CD4-positive, alpha-beta T cell treated with Interleukin-15 for 4 hours (primary cell): ENCODE data around the gene CDCA3.

Experiments used
- DNase-seq: peaks from one replicate; pipeline ENCODE4 v3.0.0-alpha.2; 2020; ENCODE audit warnings: low spot score

Gene CDCA3

DNA sequence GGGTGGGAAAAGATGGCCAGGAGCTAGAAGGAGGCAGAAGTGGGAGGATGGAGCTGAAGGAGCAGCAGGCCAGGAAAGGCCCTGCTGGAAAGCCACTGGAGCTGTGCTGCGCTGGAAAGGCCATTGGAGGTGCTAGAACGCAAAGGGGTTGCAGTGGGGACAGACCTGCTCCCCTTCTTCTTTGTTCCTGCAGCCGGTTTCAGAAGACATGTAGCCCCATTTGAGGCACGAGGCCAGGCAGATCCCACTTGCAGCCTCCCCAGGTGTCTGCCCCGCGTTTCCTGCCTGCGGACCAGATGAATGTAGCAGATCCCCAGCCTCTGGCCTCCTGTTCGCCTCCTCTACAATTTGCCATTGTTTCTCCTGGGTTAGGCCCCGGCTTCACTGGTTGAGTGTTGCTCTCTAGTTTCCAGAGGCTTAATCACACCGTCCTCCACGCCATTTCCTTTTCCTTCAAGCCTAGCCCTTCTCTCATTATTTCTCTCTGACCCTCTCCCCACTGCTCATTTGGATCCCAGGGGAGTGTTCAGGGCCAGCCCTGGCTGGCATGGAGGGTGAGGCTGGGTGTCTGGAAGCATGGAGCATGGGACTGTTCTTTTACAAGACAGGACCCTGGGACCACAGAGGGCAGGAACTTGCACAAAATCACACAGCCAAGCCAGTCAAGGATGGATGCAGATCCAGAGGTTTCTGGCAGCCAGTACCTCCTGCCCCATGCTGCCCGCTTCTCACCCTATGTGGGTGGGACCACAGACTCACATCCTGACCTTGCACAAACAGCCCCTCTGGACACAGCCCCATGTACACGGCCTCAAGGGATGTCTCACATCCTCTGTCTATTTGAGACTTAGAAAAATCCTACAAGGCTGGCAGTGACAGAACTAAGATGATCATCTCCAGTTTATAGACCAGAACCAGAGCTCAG lies 31.7 kb downstream of the CDCA3 start:
- no peak for DNase-seq

DNA sequence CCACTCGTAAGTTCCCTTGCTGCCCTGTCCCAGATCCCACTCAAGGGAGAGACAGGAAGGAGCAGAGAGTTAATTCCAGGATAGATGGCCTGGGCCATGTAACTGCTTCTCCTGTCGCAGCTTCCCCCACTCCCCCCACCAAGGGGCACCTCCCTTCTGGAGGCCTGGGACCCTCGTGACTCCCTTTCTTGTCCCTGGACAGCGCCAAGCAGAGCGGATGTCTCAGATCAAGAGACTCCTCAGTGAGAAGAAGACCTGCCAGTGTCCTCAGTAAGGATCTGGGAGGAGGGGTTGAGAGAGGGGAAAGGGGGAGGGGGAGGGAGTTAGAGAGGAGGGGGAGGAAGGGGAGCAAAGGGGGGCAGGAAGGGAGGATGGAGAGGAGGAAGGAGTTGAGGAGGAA lies 32.4 kb downstream of the CDCA3 start:
- DNase-seq, result no peak

DNA sequence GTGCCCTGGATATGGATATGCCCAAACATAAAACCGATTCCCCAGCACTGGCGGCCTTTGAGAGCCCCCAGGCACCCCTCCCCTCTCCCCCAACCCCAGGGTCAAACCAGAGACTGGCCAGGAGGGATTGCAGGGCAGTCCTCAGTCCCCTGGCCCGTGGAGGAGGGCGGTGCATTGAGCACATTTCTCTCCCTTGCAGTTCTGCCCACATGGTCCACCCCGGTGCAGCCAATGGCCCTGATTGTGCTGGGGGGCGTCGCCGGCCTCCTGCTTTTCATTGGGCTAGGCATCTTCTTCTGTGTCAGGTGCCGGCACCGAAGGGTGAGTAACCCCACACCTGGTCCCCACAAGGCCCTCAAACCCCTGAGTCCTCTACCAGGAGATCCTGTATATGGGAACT lies 32.9 kb downstream of the CDCA3 start:
- no peak for DNase-seq

DNA sequence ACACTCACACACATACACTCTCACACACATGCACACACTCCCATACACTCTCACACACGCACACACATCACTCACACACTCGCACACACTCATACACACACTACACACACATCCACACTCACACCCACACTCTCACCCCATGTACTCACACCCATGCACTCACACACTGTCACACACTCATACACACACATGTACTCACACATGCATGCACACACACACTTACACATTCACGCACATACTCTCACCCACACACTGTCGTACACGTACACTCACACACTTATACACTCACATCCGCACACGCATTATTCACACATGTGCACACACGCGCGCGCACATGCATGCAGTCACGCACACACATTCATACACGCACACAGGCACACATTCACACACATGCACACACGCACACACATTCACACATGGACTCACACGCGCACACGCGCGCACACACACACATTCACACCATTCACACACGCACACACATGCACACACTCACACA lies 33.4 kb downstream of the CDCA3 start:
- DNase-seq, result no peak

DNA sequence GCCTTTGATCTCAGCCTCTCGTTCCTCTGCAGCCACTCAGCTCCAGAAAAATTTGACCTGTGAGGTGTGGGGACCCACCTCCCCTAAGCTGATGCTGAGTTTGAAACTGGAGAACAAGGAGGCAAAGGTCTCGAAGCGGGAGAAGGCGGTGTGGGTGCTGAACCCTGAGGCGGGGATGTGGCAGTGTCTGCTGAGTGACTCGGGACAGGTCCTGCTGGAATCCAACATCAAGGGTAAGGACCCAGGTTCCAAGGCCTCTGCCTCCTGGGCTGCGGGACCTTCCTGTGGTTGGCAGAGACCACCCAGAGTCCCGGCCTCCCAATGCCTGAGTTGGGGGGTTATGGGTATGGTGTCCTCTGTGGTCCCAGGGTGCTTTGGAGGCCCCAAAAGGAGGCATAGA lies 34.0 kb downstream of the CDCA3 start:
- no peak for DNase-seq

DNA sequence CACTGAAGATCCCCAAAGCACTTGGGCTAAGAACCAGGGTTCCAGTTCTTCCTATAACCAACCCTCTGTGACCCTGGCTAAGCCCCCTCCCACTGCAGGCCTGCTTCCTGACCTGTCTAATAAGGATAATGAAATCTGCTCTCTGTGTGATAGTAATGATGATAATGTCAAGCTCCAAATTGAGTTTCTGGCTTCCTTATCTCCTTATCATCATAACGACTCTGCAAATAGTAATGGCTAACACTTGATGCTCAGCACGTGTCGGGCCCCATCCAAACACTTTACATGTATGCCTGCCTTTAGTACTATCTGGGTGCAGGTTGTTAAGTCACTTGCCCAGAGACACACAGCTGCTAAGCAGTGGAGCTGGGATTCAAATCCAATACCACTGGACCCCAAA lies 34.5 kb downstream of the CDCA3 start:
- DNase-seq, result no peak

DNA sequence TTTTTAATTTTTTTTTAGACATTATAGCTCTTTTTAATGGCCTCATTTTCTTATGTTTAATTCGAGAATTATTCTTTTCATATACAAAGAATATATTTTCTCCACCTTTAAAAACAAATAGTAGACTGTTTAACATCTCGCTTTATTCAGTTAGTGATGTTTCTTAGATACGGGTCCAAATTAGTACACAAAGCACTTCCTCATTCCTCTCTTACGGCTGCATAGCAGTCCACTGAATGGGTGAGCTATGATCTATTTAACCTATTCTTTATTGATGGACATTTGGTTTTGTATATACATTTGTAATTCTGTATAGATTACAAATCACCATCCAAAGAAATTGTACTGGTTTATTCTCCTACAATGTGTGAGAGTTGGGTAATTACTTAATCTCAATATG lies 37.7 kb downstream of the CDCA3 start:
- DNase-seq, result no peak

DNA sequence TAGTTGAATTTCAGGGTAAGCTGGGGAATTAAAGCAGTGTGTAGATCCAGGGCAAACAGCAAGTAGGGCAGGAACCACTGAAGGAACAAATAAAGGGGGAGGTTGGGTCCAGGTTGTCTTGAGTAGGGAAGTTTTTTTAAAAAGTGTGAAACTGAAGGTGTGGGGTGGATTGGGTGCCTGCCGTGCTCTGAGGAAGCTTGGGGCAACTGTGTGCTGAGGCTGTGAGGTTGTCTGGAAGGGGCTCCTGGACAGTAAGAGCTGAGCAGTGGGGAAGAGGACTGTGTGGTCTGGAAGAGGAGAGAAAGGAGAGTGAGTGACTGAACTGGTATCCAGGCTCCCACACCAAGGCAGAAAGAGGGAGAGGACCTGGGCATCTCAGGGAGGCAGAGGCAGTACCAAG lies 40.3 kb downstream of the CDCA3 start:
- DNase-seq, result no peak

DNA sequence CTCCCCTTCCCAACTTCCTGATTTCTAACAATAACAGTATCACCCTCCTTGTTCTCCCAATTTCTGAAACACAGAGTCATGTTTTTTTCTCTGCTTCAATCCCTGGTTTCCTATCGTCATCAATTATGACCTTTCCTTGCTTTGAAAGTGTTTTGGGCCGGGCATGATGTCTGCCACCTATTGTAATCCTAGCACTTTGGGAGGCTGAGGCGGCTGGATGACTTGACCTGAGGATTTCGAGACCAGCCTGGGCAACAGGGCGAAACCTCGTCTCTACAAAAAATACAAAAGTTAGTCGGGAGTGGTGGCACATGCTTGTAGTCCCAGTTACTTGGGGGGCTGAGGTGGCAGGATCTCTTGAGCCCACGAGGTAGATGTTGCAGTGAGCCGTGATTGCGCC lies 42.0 kb downstream of the CDCA3 start:
- DNase-seq, result no peak

DNA sequence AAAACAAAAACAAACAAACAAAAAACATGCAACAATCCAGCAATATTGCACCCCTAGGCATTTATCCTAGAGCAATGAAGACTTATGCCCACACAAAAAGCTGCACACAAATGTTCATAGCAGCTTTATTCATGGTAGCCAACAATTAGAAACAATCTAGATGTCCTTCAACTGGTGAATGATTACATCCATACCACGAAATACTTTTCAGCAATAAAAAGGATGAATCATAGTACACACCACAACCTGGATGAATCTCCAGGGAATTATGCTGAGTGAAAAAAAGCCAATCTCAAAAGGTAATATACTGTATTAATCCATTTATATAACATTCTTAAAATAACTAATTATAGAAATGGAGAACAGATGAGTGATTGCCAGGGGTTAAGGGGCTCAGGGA lies 43.9 kb downstream of the CDCA3 start:
- no peak for DNase-seq

DNA sequence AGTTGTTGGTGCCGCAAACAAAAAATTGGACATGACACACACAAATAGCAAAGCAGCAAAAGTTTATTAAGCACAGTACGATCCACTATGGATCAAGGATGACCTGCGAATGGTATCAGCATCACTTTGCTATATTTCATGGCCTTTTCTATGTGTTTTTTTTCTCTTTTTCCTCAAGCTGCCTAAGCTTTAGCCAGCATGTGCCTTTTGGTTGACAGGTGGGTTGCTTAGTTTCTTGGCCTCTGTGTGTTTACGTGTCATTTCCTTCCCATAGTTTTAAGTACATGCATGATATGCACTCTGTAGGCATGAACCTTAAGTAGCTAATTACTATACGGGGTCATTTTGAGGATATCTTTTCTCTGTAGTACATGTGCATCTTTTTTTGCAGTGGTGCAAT lies 51.9 kb downstream of the CDCA3 start:
- no peak for DNase-seq
